Esophagus (tissue), 2 donors: Measurements from ENCODE around the gene SLC22A23. TPM values are rescaled to one million over a fixed set of nuclear protein-coding genes. Genes with fewer than 3 reads are reported as not detected.
"Not testable (repeated sequence)": the region's sequence is repeated elsewhere in the genome, so short reads cannot be mapped to it uniquely, and the experiment has no call there.

Source experiments
- H3K27ac ChIP-seq, 2 donors: one replicate each; pipeline ENCODE4 v1.5.1; 2013; ENCODE audit warnings: low read depth in 2 of 2, mild to moderate bottlenecking in 2 of 2, inconsistent platforms in 1 of 2, low read length in 1 of 2, moderate library complexity in 1 of 2
- H3K27me3 ChIP-seq, 2 donors: one replicate each; pipeline ENCODE4 v1.6.1; 2013; ENCODE audit warnings: low read length in 2 of 2, control low read depth in 1 of 2, mild to moderate bottlenecking in 1 of 2; ENCODE audit not compliant: insufficient read depth in 2 of 2, control insufficient read depth in 1 of 2
- H3K36me3 ChIP-seq, 2 donors: one replicate each; pipeline ENCODE4 v1.6.1; 2013; ENCODE audit warnings: low read length in 1 of 2; ENCODE audit not compliant: control insufficient read depth in 2 of 2, insufficient read depth in 2 of 2
- H3K4me1 ChIP-seq, 2 donors: one replicate each; pipeline ENCODE4 v1.6.1; 2013; ENCODE audit warnings: low read length in 1 of 2; ENCODE audit not compliant: control insufficient read depth in 2 of 2, insufficient read depth in 2 of 2
- H3K4me3 ChIP-seq, 2 donors: one replicate each; pipeline ENCODE4 v1.5.1; 2013; ENCODE audit warnings: low read length in 2 of 2, mild to moderate bottlenecking in 2 of 2, low read depth in 1 of 2, moderate library complexity in 1 of 2
- H3K9me3 ChIP-seq, 2 donors: one replicate each; pipeline ENCODE4 v1.6.1; 2013; ENCODE audit warnings: mild to moderate bottlenecking in 2 of 2, low read depth in 1 of 2, low read length in 1 of 2, moderate library complexity in 1 of 2; ENCODE audit not compliant: control insufficient read depth in 2 of 2, insufficient read depth in 1 of 2
- WGBS, 2 donors: extraction: QIAGEN DNeasy Blood & Tissue Kit; methylation state at CpG; one replicate each; pipeline ENCODE4 v1.1.7; 2013; 5-methylcytosine and 5-hydroxymethylcytosine counted together
- polyA plus RNA-seq, 2 donors: library from polyadenylated mRNA; stranded (reverse); fragments of 200-250 nt; gene quantifications; one replicate each; pipeline ENCODE4 v1.2.3, GENCODE V29; 2013
- donor health status: healthy with polysubstance abuse.
- donor health status: Bipolar disorder and iron deficiency.

Gene SLC22A23
- polyA plus RNA-seq, 2 donors = 12.5 to 15.4 TPM

- WGBS, 2 donors = 78 to 90% methylated on average over 8 of the region's 8 CpGs
- H3K4me1 ChIP-seq = peaks cover 6 to 18% of the 10 kb centered on the region in 2 donors
- H3K9me3 ChIP-seq = no peaks in the 10 kb centered on the region
- H3K4me3 ChIP-seq = no peak overlapping the region
- peaks cover 0 to 2% of the 10 kb centered on the region in 2 donors for H3K36me3 ChIP-seq
- H3K27ac ChIP-seq = no peak overlapping the region
- H3K27me3 ChIP-seq = no peaks in the 10 kb centered on the region
Observed at GRCh38 chr6:3393836-3394202, 63.0 kb downstream of the SLC22A23 start.

- 81 to 84% methylated on average over 13 of the region's 13 CpGs for WGBS, 2 donors
- no peak overlapping the region for H3K4me3 ChIP-seq
- peaks cover 0 to 2% of the 10 kb centered on the region in 2 donors for H3K36me3 ChIP-seq
- no peaks in the 10 kb centered on the region for H3K9me3 ChIP-seq
- H3K4me1 ChIP-seq = peaks cover 6 to 18% of the 10 kb centered on the region in 2 donors
- no peak overlapping the region for H3K27ac ChIP-seq
- H3K27me3 ChIP-seq = no peaks in the 10 kb centered on the region
Observed at GRCh38 chr6:3392930-3393835, 63.7 kb downstream of the SLC22A23 start.

DNA sequence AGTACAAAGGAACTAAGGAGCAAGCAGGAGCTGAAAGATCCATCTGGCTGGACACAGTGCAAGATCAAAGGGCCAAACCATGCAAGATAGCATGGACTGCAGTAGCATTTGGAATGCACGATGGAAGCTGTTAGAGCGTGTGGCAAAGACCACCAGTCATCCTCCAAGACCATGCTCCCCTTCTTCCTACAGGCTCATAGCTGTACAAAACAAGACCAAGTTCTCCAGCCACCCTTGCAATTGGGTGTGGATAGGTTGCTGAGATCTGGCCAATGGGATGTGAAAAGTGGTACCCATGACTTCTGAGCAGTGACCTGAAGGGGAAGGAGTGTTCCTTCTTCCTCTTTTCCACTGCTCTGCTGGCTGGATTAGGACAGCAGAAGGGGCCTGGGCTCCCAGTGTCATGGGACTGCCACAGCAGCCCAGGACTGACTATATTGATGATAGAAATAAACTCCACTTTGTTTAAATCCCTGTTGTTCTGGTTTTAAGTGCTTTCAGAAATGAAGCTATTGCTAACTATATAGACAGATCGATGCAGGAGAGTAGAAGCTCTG is 64.9 kb downstream of the SLC22A23 start:
- 83 to 86% methylated on average over 3 of the region's 3 CpGs for WGBS, 2 donors
- Histone ChIP-seq H3K36me3 (peaks cover 0 to 2% of the 10 kb centered on the region in 2 donors), H3K27ac (no peak overlapping the region), H3K4me1 (peaks cover 6 to 18% of the 10 kb centered on the region in 2 donors), H3K9me3 (no peaks in the 10 kb centered on the region), H3K27me3 (no peaks in the 10 kb centered on the region), H3K4me3 (no peak overlapping the region)

DNA sequence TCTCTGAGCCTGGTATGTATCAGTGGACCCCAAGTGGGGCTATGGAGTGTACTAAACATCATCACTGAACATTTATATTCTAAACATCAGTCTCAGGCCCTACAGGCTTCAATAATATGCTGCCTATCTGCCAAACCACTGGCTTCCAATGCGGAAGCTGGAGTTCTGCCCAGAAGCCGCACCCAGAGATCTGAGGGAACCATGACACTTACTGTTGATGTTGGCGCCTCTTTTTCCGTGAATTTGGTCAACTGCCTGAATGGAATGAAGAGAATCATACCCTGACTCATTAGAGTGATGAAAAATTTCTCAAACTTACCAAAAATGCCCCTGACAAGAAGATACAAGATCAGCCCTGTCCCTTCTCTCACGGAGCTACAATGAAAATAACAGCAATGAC is 66.2 kb downstream of the SLC22A23 start:
- H3K9me3 ChIP-seq = no peaks in the 10 kb centered on the region
- peaks cover 0 to 2% of the 10 kb centered on the region in 2 donors for H3K36me3 ChIP-seq
- WGBS, 2 donors = 41 to 57% methylated on average over 5 of the region's 5 CpGs
- no peaks in the 10 kb centered on the region for H3K27me3 ChIP-seq
- peak overlapping the region; percentile 91 to 93 for H3K27ac ChIP-seq
- H3K4me3 ChIP-seq = no peak overlapping the region
- H3K4me1 ChIP-seq = peaks cover 12 to 20% of the 10 kb centered on the region in 2 donors

- H3K27ac ChIP-seq = peak overlapping the region; percentile 91 to 93
- no peaks in the 10 kb centered on the region for H3K27me3 ChIP-seq
- peaks cover 12 to 20% of the 10 kb centered on the region in 2 donors for H3K4me1 ChIP-seq
- H3K36me3 ChIP-seq = no peaks in the 10 kb centered on the region
- no peaks in the 10 kb centered on the region for H3K9me3 ChIP-seq
- WGBS, 2 donors = 41 to 54% methylated on average over 15 of the region's 15 CpGs
- H3K4me3 ChIP-seq = no peak overlapping the region
Observed at GRCh38 chr6:3389390-3390167, 67.3 kb downstream of the SLC22A23 start.

DNA sequence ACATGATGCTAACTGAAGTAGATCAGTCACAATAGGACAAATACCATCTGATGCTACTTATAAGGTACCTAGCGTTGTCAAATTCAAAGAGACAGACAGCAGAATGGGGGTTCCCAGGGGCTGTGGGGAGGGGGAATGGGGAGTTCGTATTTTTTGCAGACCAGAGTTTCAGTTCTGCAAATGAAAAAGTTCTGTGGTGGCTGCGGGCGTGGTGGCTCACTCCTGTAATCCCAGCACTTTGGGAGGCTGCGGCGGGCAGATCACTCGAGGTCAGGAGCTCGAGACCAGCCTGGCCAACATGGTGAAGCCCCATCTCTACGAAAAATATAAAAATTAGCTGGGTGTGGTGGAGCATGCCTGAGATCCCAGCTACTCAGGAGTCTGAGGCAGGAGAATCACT is 68.1 kb downstream of the SLC22A23 start:
- Histone ChIP-seq H3K4me1 (peaks cover 12 to 20% of the 10 kb centered on the region in 2 donors), H3K4me3 (no peak overlapping the region), H3K27me3 (no peaks in the 10 kb centered on the region), H3K36me3 (no peaks in the 10 kb centered on the region), H3K27ac (peak overlapping the region; percentile 12 to 65), H3K9me3 (no peaks in the 10 kb centered on the region)
- WGBS, 2 donors = 77 to 79% methylated on average over 9 of the region's 9 CpGs

DNA sequence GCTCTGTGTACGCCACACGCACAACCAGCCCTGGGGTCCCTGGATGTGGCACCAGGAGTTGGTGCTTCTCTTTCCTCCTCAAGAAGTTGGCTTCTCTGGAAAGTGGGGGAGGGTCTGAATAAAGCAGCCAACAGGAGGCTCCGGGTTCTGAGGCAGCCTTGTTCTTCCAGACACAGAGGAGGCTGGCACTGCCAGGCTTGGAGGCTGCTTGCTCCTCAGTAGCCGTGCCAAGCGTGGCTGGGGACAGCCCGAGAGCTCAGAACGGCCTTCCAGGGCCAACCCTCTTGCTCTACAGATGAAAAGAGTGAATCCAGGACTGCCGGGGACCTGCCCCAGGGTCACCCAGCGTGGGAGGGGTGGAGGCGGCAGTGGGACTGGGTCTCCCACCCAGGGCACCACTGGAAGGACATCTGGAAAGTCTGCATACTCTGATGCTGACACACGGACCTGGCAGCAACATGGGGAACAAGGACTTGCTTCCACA is 70.4 kb downstream of the SLC22A23 start:
- Histone ChIP-seq H3K4me1 (peaks cover 9 to 20% of the 10 kb centered on the region in 2 donors), H3K27ac (peak overlapping the region; percentile 52 to 85), H3K36me3 (no peaks in the 10 kb centered on the region)

DNA sequence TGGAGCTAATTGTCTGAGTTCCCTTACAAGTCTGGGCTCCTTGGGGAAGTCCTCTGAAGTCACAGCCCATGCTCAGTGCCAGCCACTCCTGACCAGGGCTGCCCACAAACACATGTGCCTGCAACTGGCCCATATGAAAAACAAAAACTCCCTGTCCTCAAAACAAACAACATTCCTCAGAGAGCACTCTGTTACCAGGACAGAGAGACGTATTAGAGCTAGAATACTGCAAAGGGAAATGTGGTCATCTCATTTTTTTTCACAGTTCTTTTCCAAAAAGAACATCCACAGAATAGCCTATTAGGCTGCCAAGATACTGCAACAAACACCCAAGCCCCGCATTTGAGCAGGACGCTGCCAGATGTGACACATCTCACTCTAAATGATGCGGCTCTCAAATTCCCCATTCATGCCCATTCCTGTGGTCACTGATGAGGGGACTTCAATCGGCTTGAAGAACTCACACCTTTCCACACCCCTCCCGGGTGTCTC is 71.1 kb downstream of the SLC22A23 start:
- WGBS, 2 donors = 47 to 72% methylated on average over 6 of the region's 6 CpGs

More for the DNA sequence above, 70.4 kb downstream of the SLC22A23 start:
- H3K4me3 ChIP-seq = no peak overlapping the region
- no peaks in the 10 kb centered on the region for H3K27me3 ChIP-seq
- no peaks in the 10 kb centered on the region for H3K9me3 ChIP-seq
- 58 to 61% methylated on average over 11 of the region's 11 CpGs for WGBS, 2 donors

GRCh38 chr6:3385181-3385580 is 71.7 kb downstream of the SLC22A23 start:
- WGBS, 2 donors = 63 to 84% methylated on average over 4 of the region's 4 CpGs
- H3K27ac ChIP-seq = not testable (repeated sequence)
- peaks cover 9 to 26% of the 10 kb centered on the region in 2 donors for H3K4me1 ChIP-seq

More for the DNA sequence above, 71.1 kb downstream of the SLC22A23 start:
- Histone ChIP-seq H3K27me3 (no peaks in the 10 kb centered on the region), H3K27ac (peak overlapping the region; percentile 52 to 85), H3K4me3 (no peak overlapping the region), H3K9me3 (no peaks in the 10 kb centered on the region), H3K4me1 (peaks cover 9 to 27% of the 10 kb centered on the region in 2 donors), H3K36me3 (no peaks in the 10 kb centered on the region)

More at GRCh38 chr6:3385181-3385580, 71.7 kb downstream of the SLC22A23 start:
- H3K27me3 ChIP-seq, H3K36me3 ChIP-seq, H3K9me3 ChIP-seq, H3K4me3 ChIP-seq: not testable (repeated sequence)
